ENCODE measurements around the gene EPM2AIP1.
"Not testable (repeated sequence)": the region's sequence is repeated elsewhere in the genome, so short reads cannot be mapped to it uniquely, and the experiment has no call there.

EPM2AIP1 gene

GRCh38 chr3:36993326-36994283 lies 674 bp upstream of the EPM2AIP1 start, which contains the start of gene MLH1:
Gene MLH1 (plus strand): TSS chr3:36993518. CDS start chr3:36993548, 30 bp downstream.
- peak; percentile 87 for DNase-seq (ENCODE audit: low read depth, low spot score)

GRCh38 chr3:36991923-36992805 lies 767 bp downstream of the EPM2AIP1 start:
- DNase-seq (ENCODE audit: low read depth, low spot score): no peak

GRCh38 chr3:36991147-36991546 lies 1.8 kb downstream of the EPM2AIP1 start:
- DNase-seq (ENCODE audit: low read depth, low spot score): no peak

- DNase-seq (ENCODE audit: low read depth, low spot score): no peak
These were observed 3.4 kb downstream of the EPM2AIP1 start for GRCh38 chr3:36989568-36989967.

GRCh38 chr3:36989005-36989404 lies 3.9 kb downstream of the EPM2AIP1 start:
- DNase-seq (ENCODE audit: low read depth, low spot score): no peak

- DNase-seq (ENCODE audit: low read depth, low spot score): no peak
These were observed 4.6 kb downstream of the EPM2AIP1 start for GRCh38 chr3:36988356-36988755.

- no peak for DNase-seq (ENCODE audit: low read depth, low spot score)
These were observed 11.9 kb downstream of the EPM2AIP1 start for GRCh38 chr3:36981006-36981405.

GRCh38 chr3:36973139-36973538 lies 19.8 kb downstream of the EPM2AIP1 start:
- no peak for DNase-seq (ENCODE audit: low read depth, low spot score)

GRCh38 chr3:36972163-36972562 lies 20.8 kb downstream of the EPM2AIP1 start:
- no peak for DNase-seq (ENCODE audit: low read depth, low spot score)

GRCh38 chr3:36969540-36970432 lies 23.1 kb downstream of the EPM2AIP1 start:
- no peak for DNase-seq (ENCODE audit: low read depth, low spot score)

GRCh38 chr3:36969085-36969484 lies 23.8 kb downstream of the EPM2AIP1 start:
- DNase-seq (ENCODE audit: low read depth, low spot score): no peak

GRCh38 chr3:36965440-36965839 lies 27.5 kb downstream of the EPM2AIP1 start:
- no peak for DNase-seq (ENCODE audit: low read depth, low spot score)

- DNase-seq (ENCODE audit: low read depth, low spot score): no peak
These were observed 28.1 kb downstream of the EPM2AIP1 start for GRCh38 chr3:36964817-36965216.

GRCh38 chr3:36964331-36964730 lies 28.6 kb downstream of the EPM2AIP1 start:
- DNase-seq (ENCODE audit: low read depth, low spot score): no peak

GRCh38 chr3:36963008-36963407 lies 29.9 kb downstream of the EPM2AIP1 start:
- not testable (repeated sequence) for DNase-seq (ENCODE audit: low read depth, low spot score)

GRCh38 chr3:36960502-36960901 lies 32.4 kb downstream of the EPM2AIP1 start:
- DNase-seq (ENCODE audit: low read depth, low spot score): no peak

GRCh38 chr3:36959821-36960220 lies 33.1 kb downstream of the EPM2AIP1 start:
- no peak for DNase-seq (ENCODE audit: low read depth, low spot score)

- DNase-seq (ENCODE audit: low read depth, low spot score): no peak
These were observed 34.9 kb downstream of the EPM2AIP1 start for GRCh38 chr3:36957862-36958686.

GRCh38 chr3:36957063-36957462 lies 35.9 kb downstream of the EPM2AIP1 start:
- DNase-seq (ENCODE audit: low read depth, low spot score): no peak

- no peak for DNase-seq (ENCODE audit: low read depth, low spot score)
These were observed 36.8 kb downstream of the EPM2AIP1 start for GRCh38 chr3:36956155-36956554.
